UCSD-AML1 (cell line): ENCODE results near the gene OBSCN.
"Not testable (repeated sequence)": the region's sequence is repeated elsewhere in the genome, so short reads cannot be mapped to it uniquely, and the experiment has no call there.

Experiments used
- DNase-seq: peaks from one replicate; lab custom pipeline; 2025; ENCODE audit not compliant: unreplicated experiment; lab: John Stamatoyannopoulos, UW

Gene OBSCN

DNA sequence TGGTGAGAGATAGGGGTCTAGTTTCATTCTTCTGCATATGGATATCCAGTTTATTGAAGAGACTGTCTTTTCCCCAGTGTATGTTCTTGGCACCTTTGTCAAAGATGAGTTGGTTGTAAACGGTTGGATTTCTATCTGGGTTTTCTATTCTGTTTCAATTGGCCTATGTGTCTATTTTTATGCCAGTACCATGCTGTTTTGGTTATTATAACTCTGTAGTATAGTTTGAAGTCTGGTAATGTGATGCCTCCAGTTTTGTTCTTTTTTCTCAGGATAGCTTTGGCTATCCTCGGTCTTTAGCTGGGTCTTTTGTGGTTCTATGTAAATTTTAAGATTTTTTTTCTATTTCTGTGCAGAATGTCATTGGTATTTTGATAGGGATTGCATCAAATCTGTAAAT is 19.6 kb upstream of the OBSCN start:
- DNase-seq = not testable (repeated sequence)

DNA sequence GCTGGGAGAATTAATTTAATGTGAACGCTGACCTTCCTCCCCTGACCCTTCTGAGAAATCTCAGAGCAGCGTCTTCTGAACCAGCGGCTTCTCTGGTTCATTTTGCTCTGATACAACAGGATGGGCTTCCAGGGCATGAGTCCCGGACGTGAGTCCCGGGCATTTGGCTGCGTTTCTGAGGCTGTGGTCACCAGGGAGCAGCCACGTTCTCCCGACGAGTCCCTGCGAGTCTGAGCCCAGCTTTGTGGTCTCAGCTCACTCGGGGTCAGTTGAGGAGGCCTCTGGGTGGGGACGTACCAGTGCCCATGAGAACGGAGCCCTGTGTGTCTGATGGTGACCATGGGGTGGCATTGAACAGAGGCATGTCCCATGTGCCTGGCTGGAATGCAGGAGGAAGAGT is 17.7 kb upstream of the OBSCN start:
- no peak for DNase-seq

DNA sequence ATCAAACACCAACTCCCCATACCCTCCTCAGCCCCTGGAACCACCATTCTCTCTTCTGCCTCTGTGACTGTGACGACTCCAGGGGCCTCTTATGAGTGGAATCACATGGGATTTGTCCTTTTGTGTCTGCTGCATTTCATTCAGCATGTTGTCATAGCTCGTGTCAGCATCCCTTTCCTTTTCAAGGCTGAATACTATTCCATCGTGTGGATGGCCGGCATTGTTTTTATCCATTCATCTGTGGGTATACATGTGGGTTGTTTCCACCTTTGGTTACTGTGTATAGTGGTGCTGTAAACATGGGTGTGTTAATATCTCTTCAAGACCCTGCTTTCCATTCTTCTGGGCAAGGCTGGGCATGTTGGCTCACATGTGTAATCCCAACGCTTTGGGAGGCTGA is 17.1 kb upstream of the OBSCN start:
- DNase-seq = no peak

DNA sequence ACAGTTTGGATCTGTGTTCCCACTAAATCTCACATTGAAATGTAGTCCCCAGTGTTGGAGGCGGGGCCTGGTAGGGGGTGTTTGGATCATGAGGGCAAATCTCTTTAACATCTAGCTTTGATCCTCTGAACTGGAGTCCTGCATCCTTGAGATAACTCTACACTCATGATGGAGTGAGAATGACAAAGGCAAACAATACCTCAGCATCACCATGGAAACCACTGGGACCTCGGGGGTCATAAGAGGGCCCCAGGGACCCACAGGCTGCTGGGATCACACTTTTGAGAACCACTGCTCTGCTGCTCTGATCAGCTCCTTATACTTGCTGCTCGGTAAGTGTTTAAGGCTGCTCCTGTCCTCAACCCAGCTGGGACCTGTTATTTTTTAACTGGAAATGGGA is 13.4 kb upstream of the OBSCN start:
- no peak for DNase-seq

DNA sequence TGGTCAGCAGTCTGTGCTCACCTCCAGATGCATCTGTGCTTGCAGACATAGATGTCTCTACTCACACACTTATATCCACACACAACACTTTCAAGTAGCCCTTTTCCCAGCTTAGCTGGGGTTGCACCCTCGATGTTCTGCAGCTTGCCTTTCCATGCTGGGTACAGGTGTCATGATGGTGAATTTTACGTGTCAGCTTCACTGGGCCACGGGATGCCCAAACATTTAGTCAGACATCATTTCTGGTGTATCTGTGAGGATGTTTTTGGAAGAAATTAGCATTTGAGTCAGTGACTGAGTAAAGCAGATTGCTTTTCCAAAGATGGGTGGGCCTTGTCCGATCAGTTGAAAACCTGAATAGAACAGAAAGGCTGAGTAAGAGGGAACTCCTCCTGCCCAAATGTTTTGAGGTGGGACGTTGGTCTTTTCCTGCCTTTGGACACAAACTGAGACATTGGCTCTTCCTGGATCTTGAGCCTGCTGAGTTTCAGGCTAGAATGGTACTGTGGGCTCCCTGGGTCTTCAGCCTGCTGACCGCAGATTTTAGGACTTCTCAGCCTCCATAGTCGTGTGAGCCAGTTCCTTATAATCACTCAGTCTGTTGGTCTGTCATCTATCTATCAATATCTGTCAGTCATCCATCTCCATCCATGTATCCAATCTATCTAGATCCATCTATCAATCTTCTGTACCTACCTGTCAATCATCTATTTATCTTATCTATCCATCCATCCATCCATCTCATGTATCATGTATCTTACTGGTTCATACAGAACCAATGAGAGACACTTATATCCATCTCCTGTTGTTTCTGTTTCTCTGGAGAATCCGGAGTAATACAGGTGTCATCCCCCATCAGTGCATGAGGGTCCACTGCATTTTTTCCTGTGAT is 12.7 kb upstream of the OBSCN start:
- no peak for DNase-seq

DNA sequence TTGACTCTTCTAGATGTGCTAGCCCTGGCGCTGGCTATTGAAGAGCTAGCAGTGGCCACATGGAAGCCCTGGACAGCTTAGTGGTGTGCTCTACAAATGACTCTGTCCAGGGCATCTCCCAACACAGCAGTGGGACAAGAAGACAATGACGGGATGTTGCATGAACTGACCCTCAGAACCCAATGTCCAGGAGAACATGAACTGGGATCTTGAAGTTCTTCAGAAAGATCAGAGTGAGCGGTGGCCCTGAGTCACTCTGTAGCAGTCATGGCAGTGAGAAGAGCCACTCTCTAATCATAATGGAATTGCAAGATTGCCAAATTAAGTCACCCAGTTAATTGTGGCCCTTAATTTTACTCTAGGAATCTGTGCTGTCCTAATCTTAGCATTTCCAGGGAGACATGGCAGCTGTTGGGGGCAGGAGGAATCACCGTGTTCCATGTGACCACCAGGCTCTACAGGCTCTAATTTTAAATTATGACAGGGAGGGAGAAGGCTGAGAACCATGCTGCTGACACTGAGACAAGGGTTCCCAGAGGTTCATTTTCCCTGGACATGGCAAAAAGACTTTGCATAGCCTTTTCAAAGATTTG is 10.2 kb upstream of the OBSCN start:
- no peak for DNase-seq

DNA sequence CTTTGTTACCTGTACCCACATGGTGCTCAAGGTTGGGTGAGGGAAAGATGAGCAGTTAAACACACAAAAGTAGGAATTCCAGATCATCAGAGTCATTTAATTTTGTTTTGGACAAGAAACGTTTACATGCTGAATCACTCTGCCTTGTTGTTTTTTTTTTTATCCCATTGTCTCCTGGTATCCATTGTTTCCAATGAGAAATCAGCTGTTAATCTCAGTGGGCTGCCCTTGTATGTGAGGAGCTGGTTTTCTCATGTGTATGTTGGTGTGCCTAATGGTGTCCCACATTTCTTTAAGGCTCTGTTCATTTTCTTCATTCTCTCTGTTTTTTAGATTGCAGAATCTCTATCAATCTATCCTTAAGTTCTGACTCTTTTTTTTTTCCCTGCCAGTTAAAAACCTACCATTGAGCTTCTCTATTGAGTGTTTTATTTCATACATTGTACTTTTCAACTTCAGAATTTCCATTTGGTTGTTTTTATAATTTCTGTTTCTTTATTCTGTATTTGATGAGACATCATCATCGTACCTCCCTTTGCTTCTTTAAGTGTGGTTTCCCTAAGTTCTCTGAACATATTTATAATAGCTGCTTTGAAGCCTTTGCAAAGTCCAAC is 8.8 kb upstream of the OBSCN start:
- no peak for DNase-seq

DNA sequence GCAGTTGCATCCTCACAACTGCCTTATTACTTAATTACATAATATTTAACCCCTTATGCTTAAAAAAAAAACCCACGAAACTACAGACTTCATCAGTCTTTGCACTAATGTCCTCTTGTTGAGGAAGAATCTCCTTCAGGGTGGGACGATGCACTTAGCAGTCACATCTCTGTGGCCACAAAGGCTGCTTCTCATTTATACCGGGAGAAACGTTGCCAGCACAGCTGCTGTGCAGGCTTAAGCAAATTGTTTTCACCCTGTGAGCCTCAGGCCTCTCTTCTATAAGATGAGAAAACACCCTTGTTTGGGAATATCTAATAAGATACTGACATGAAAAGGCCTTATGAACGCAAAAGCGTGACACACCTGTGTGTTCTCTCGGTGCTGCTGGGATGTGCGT is 2.9 kb upstream of the OBSCN start:
- DNase-seq = no peak

DNA sequence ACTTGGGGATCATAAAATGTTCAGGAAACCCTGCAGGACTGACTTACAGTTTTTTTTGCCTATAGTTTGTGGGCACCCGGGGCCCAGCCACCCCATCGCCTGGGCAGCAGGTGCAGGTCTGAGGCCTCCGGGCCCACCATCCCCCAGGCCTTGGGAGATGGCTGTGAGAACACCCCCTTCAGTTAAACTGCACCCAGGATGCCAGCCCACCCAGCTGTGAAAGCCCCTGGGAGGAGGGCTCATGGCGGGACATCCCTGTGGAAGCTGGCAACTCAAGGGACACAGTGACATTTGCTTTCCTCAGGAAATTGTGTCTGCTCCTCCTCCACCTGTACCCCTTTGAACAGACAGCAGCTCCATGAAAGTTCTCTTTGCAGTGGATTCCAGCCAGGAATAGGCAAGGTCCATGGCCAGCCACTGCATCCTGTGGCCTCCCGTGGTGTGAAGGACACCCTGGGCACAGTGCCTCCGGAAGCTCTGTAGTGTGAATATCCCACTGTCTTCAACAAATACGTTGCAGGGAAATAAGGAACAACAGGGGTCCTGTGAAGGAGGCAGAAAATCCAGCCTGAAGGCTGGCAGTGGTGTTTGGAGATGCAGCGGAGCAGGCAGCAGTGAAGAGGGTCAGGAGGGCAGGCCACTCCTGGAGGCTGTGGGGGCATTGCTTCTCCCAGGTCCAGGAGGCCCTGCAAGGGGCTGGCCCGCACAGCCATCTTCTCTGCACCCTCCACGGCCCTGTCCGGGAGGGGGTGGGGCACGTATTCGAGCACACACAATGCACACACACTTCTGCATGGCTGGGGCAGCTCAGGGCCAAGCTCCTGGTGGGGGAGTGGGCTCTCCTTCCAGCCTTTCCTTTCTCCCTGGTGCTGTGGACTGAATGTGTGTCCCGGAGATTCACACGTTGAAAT is 2.1 kb upstream of the OBSCN start:
- no peak for DNase-seq

DNA sequence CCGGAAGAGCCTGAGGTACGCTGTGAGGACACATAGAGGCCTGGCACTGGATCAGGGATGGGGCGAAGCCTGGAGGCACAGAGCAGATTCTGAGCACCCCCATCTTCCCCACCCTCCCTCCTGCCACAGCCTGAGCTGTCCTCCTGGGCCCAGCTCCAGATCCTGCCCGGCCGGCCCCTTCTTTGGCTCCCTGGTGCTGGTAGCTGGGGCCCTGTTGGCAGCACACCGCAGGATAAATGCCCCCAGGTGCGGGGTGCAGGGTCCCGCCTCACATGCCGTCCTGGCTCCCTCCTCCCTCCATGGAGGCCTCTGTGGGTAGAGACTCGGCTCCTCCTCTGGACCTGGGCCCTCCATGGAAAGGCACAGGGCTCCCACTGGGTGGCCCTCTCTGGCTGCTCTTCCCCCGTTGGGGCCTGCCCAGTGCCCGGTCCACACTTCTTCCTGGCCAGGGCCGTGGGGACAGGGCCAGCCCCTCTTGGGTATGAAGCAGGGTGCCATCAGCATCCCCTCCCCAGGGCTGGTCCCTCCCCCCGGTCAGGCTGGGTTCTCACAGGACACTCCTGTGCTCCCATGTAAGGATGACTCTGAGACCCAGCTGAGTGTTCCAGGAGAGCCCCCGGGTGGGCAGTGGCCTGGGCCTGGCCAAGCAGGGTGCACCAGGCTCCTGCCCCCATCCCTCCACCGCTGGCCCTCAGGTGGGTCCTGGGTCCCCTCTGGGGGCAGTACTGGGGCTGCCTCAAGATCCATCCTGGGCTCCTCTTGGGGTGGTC is 1.1 kb upstream of the OBSCN start:
- DNase-seq = no peak

DNA sequence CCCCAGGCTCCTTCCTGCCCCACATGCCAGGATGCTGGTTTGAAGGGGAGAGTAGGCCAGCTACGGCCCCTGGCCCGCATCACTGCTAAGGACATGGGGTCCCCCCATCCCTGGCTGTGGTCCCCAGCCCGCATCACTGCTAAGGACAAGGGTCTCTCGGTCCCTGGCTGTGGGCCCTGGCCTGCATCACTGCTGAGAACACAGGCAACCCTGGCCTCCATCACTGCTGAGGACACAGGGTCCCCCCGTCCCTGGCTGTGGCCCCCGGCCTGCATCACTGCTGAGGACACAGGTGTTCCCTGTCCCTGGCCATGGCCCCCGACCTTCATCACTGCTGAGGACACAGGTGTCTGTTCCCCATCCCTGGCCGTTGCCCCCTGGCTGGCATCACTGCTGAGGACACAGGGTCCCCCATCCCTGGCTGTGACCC is 448 bp upstream of the OBSCN start:
- DNase-seq = no peak

DNA sequence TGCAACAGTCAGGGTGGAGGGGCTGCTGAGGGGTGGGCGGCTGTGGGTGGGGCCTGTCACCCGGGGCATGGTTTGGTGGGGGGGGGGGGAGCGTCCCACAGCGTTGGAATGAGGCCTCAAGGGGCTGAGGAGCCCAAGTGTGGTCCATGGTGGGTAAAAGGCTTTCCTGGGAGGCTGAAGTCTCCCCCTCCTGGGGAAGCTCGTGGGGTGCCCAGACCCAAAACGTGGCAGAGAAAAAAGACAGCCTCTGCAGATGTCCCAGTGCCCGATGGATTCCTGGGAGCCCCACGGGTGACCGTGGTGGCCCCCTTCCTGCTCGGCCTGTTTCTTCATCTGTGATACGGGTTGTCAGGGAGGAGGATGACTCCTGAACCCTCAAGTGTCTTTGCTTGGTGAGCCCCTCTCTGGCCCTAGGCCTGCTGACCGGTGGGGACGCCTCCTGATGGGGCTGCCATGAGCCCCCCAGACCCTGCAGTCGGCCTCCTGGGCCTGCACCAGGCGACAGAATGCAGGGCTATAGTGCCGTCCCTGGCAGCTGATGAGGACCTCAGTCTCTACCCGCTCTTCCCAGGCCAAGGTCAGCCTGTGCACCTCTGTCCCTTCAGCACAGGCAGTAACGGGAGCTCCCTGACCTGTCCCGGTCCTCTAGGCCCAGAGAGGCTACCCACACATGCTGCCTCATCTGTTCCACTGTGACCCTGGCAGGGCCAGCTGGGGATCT is 1.1 kb downstream of the OBSCN start:
- no peak for DNase-seq

DNA sequence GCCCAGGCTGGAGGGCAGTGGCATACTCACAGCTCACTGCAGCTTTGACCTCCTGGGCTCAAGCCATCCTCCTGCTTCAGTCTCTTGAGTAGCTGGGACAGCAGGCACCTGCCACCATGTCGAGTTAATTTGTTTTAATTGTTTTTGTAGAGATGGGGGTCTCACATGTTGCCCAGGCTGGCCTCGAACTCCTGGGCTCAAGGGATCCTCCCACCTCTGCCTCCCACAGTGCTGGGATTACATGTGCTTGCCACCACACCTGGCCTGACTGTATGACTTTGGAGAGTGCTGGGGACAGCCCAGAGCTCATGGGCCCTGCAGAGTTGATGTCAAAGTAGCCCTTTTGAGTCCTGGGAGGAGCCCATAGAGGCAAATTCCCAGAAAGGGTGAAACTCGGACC is 1.8 kb downstream of the OBSCN start:
- no peak for DNase-seq

DNA sequence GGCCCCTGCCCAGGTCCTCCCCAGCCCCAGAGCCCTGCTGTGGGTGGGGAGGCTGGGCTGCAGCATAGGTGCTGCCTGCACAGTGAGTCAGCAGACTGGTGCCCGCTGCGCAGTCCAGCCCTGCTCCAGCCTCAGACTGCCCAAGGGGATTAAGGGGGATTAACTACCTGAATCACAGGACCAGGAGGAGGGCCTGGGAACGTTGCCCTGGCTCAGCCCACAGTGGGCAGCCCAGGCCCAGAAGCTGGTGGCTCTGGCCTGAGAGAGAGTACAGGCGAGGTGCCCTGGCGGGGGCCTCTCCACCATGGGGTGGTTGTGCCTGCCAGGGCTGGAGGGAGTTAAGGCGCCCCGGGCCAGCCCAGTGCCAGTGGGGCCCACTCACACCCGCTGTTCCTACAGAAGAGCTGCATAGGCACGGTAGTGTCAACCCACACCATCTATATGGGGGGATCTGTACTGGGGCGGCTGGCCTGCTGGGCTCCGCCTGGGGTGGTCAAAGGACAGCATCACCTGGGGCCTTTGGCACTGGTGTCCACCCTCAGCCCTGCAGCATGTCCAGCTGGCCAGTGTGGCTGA is 2.3 kb downstream of the OBSCN start:
- DNase-seq = no peak

DNA sequence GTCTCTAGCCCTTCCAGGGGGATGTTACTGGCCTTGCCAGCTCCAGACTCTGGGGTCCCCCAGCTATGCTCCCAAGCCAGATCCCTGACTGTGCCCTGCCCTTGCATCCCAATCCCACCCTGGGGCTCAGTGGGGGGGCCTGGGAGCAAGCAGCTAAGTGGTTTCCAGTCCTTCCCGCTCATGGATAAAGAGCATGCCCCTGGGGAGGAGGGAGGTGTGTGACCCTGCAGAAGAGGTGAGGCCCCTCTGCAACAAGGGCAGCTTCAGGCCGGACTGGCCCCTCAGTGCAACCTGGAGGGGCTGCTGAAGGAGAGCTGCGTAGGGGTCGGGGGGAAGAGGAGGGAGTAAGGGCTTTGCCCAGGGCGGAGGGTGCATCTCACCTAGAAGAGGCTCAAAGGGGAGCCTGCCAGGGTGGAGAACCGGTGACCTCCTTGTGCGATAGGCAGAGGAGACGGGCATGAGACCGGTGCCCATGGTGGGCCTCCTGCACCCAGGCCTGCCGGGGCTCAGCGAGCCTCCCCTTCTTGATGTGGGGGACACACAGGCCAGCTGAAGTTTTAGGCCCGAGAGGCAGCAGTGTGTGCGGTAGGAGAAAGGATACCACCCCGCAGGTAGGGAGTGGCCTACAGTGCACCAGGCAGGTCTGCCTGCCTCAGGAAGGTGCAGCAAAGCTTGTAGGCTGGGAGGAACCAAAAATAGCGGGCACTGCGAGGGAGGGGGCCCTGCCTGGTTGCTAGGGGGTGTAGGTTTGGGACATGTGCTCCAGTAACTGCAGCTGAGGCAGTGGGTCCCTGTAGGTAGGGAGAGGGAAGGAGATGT is 3.1 kb downstream of the OBSCN start:
- DNase-seq = no peak

DNA sequence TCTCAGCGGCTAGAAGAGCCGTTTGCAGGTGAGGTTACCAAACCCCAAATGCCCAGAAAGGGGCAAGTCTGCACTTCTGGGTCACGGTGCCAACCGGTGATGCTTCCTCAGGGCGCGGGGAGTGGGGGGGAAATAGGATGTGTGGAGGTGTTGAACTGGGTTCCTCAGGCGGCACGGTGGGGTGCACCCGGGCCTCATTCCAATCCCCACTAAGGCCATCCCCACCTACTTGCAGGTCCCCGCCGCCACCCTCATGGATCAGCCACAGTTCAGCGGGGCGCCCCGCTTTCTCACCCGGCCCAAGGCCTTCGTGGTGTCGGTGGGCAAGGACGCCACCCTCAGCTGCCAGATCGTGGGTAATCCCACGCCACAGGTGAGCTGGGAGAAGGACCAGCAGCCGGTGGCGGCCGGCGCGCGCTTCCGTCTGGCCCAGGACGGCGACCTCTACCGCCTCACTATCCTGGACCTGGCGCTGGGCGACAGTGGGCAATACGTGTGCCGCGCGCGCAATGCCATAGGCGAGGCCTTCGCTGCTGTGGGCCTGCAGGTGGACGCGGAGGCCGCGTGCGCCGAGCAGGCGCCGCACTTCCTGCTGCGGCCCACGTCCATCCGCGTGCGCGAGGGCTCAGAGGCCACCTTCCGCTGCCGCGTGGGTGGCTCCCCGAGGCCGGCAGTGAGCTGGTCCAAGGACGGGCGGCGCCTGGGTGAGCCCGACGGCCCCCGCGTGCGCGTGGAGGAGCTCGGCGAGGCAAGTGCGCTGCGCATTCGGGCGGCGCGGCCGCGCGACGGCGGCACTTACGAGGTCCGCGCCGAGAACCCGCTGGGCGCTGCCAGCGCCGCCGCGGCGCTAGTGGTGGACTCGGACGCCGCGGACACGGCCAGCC is 3.9 kb downstream of the OBSCN start:
- DNase-seq = no peak

DNA sequence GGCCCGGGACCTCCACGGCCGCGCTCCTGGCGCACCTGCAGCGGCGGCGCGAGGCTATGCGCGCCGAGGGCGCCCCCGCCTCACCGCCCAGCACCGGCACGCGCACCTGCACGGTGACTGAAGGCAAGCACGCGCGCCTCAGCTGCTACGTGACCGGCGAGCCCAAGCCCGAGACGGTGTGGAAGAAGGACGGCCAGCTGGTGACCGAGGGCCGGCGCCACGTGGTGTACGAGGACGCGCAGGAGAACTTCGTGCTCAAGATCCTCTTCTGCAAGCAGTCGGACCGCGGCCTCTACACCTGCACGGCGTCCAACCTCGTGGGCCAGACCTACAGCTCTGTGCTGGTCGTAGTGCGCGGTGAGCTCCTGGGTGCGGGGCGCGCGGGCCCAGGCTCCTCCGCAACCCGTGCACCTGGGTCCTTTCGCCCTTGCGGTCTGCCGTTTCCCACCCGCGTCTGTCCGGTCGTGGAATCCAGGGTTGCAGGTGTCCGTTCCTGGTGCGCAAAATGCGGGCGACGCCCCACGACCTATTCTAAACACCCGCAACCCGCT is 4.6 kb downstream of the OBSCN start:
- DNase-seq = no peak
